ENCODE data around the gene MRGPRX3. TPM values are rescaled to one million over a fixed set of nuclear protein-coding genes. Genes with fewer than 3 reads are reported as not detected.
"Not testable (repeated sequence)": the region's sequence is repeated elsewhere in the genome, so short reads cannot be mapped to it uniquely, and the experiment has no call there.

Gene MRGPRX3
- not detected in 2 replicates for total RNA-seq (2014; rRNA removed; shearing (Covaris generic))

- DNase-seq (ENCODE audit: low read depth) = no peak
Observed at GRCh38 chr11:18132341-18132740, at the start of gene MRGPRX3. Gene MRGPRX3, plus strand, starts transcription at chr11:18132571. Its CDS starts 4,632 bp downstream, at chr11:18137203.

- DNase-seq (ENCODE audit: low read depth) = no peak
Observed at GRCh38 chr11:18088366-18088765, 44.0 kb upstream of the MRGPRX3 start.

DNA sequence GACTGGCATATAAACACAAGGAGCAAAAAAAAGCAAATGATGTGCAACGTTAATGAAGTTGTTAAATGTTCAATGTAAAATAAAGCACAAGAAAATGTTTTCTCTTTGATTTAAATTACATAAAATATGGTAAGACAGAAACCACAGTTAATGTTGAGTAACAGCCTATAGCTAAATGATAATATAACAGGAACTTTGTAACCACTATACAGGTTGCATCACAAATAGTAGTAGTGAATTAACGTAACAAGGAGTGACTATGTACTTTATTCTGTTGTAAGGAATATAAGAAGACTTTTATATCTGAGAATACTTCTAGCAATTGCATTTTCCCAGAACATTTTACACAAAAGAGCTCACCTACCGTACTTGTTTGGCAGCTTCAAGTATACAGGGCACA lies 43.4 kb upstream of the MRGPRX3 start:
- no peak for DNase-seq (ENCODE audit: low read depth)

- DNase-seq (ENCODE audit: low read depth) = peak; percentile 15
Observed at GRCh38 chr11:18091731-18092130, 40.6 kb upstream of the MRGPRX3 start.

DNA sequence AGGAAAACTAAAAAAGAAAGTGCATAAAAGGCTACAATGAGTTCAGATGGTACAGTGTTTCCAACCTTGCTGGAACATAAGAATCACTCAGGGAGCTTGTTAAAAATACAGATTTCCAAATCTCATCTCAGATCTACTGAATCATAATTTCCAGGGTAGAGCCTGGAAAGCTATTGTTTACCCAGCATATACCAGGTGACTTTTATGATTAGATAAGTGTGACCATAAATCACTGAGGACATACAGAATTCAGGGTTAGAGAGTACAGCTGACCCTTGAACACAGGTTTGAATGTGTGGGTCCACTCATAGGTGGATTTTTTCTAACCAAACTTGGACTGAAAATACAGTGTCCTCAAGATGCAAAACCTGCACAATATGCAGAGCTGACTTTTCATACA lies 38.4 kb upstream of the MRGPRX3 start:
- DNase-seq (ENCODE audit: low read depth) = no peak

- DNase-seq (ENCODE audit: low read depth) = no peak
Observed at GRCh38 chr11:18100926-18101656, 31.3 kb upstream of the MRGPRX3 start.

GRCh38 chr11:18105086-18105801 lies 27.1 kb upstream of the MRGPRX3 start:
- DNase-seq (ENCODE audit: low read depth) = no peak

- peak; percentile 78 for DNase-seq (ENCODE audit: low read depth)
Observed at GRCh38 chr11:18105802-18106574, 26.4 kb upstream of the MRGPRX3 start, which contains the start of gene SAAL1. Gene SAAL1, minus strand, starts transcription at chr11:18106082. Its CDS starts 41 bp downstream, at chr11:18106041.

DNA sequence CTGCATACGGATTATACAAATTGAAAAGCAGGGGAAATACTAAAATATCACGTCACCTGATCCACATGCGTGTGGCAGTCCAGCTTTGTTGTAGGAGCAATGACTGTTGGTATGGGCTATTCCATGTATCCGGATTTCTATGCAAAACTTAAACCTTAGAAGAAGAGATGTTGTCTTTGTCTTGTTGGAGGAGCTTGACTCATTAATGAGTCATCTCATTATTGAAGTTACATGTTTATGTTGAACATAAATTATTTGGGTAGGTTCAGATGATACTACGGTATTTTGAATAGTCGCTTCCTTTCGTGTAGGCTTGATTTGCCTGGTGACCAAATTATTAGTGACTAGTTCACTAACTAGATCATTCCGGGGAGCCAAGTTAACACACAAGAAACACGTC lies 25.7 kb upstream of the MRGPRX3 start:
- peak; percentile 52 for DNase-seq (ENCODE audit: low read depth)

GRCh38 chr11:18108254-18108653 lies 24.1 kb upstream of the MRGPRX3 start:
- no peak for DNase-seq (ENCODE audit: low read depth)

DNA sequence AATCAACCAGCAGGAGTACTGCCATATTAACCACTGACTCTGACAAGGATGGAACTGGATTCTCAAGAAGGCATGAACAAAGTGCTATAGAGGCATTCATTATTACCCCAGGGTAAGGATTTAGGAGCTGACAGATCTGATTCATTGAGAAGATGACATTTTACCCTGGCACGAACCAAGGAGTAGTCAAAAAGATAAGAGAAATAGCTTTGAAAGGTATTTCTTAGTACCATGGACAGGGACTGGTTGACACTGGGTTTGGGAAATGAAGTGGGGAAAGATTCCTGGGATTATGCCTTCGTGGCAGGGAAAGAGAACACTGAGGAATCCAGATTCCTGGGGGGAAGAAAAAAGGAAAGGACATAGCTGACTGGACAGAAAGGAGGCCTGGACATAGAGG lies 21.4 kb upstream of the MRGPRX3 start:
- DNase-seq (ENCODE audit: low read depth) = peak; percentile 24

GRCh38 chr11:18115360-18116127 lies 16.8 kb upstream of the MRGPRX3 start:
- peak; percentile 68 for DNase-seq (ENCODE audit: low read depth)

DNA sequence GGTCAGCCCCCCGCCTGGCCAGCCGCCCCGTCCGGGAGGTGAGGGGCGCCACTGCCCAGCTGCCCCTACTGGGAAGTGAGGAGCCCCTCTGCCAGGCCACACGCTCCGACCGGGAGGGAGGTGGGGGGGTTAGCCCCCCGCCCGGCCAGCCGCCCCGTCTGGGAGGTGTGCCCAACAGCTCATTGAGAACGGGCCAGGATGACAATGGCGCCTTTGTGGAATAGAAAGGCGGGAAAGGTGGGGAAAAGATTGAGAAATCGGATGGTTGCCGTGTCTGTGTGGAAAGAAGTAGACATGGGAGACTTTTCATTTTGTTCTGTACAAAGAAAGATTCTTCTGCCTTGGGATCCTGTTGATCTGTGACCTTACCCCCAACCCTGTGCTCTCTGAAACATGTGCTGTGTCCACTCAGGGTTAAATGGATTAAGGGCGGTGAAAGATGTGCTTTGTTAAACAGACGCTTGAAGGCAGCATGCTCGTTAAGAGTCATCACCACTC lies 11.0 kb upstream of the MRGPRX3 start:
- not testable (repeated sequence) for DNase-seq (ENCODE audit: low read depth)

GRCh38 chr11:18131115-18131514 lies 1.3 kb upstream of the MRGPRX3 start:
- DNase-seq (ENCODE audit: low read depth) = not testable (repeated sequence)

DNA sequence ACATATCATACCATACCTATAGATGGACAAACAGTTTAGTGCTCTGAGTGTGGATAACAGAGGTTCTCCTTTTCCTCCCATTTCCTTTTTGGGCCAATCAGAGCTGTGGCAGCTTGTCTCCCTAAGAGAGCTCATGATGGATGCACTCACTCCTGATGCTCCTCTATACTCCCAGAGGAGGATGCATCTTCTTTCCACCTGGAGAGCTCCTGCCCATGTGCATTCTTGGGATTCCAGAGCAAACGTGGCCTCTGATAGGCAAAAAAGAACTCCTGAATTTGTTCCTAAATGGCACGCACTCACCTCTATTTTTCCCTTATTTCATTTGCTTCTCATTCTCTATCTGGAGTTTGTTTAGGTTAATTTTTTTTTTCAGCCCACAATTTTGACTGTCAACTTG lies 2.9 kb downstream of the MRGPRX3 start:
- DNase-seq (ENCODE audit: low read depth) = no peak

DNA sequence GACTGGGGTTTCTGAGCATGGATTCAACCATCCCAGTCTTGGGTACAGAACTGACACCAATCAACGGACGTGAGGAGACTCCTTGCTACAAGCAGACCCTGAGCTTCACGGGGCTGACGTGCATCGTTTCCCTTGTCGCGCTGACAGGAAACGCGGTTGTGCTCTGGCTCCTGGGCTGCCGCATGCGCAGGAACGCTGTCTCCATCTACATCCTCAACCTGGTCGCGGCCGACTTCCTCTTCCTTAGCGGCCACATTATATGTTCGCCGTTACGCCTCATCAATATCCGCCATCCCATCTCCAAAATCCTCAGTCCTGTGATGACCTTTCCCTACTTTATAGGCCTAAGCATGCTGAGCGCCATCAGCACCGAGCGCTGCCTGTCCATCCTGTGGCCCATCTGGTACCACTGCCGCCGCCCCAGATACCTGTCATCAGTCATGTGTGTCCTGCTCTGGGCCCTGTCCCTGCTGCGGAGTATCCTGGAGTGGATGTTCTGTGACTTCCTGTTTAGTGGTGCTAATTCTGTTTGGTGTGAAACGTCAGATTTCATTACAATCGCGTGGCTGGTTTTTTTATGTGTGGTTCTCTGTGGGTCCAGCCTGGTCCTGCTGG lies 4.9 kb downstream of the MRGPRX3 start:
- no peak for DNase-seq (ENCODE audit: low read depth)

GRCh38 chr11:18140145-18140544 lies 7.8 kb downstream of the MRGPRX3 start:
- no peak for DNase-seq (ENCODE audit: low read depth)

DNA sequence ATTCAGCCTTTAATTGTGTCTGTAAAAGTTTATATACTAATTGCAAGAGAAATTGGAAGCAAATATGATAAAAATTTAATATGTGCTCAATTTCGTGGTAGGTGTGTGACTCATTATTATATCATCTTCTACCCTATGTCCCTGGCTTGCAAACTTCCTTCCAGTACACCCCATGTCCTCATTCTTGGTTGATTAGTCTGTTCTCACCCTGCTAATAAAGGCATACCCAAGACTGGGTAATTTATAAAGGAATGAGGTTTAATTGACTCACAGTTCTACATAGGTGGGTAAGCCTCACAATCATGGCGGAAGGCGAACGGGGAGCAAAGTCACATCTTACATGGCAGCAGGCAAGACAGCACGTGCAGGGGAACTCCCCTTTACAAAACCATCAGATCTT lies 11.9 kb downstream of the MRGPRX3 start:
- DNase-seq (ENCODE audit: low read depth) = peak; percentile 34

DNA sequence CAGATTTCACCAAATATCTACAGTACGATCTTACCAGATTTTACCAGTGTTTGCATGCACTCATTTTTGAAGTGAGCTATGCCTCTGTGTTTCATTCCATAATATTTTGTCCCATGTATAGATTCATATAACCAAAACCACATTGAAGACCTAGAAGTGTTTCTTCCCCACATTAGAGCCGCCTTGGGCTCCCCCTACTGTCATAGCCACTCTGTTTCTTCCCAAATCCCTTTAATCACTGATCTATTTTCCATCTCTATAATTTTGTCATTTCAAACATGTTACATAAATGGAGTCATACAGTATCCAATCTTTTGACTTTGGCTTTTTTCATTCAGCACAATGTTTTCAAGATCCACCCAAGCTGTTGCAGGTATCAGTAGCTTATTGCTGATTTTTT lies 12.7 kb downstream of the MRGPRX3 start:
- DNase-seq (ENCODE audit: low read depth) = no peak

GRCh38 chr11:18145837-18146236 lies 13.5 kb downstream of the MRGPRX3 start:
- DNase-seq (ENCODE audit: low read depth) = no peak

GRCh38 chr11:18151581-18151980 lies 19.2 kb downstream of the MRGPRX3 start:
- no peak for DNase-seq (ENCODE audit: low read depth)
